HG02588 (cell line): ENCODE results near the gene TTLL11.

ENCODE experiments used
- ATAC-seq: cut with Tn5 transposase; IDR thresholded peaks from one replicate; pipeline ENCODE4 v1.9.1; 2021; ENCODE audit warnings: mild to moderate bottlenecking, moderate library complexity; ENCODE audit not compliant: unreplicated experiment

Gene TTLL11

DNA sequence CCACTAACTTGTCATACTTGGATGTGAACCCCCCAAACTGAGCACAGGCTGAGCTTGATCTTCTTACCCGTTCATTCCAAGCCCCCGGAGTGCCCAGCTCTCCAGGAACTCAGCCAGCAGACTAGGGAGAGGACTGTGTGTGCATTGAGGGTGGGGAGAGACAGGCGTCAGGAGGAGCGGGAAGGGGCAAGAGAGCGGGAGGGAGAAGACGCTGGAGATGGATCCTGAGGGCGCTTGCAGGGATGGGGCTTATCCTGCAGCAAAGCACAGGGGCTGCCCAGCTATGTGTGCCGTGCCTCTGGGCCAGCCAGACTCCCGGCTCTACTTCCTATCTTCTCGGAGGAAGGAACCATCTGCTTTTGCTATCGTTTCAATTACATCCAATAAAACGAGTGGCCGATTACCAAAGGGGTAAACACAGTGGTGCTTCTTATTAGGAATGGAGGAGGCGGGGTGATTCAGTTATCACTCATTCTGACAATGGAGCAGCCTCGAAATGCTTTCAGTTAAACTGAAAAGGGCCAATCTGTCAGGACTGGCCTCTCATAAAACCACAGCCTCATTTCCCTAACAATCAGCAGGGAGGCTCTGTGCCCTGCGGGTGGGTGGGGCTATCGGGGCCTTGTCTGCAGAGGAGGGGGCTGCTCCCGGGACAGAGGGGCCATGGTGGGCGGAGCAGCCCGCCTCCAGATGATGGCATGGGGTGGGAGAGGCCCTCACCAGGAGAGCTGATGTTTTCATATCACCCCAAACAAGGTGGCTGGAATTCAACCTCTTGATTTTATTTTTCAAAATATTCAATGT is 273.5 kb downstream of the TTLL11 start:
- ATAC-seq = no peak

DNA sequence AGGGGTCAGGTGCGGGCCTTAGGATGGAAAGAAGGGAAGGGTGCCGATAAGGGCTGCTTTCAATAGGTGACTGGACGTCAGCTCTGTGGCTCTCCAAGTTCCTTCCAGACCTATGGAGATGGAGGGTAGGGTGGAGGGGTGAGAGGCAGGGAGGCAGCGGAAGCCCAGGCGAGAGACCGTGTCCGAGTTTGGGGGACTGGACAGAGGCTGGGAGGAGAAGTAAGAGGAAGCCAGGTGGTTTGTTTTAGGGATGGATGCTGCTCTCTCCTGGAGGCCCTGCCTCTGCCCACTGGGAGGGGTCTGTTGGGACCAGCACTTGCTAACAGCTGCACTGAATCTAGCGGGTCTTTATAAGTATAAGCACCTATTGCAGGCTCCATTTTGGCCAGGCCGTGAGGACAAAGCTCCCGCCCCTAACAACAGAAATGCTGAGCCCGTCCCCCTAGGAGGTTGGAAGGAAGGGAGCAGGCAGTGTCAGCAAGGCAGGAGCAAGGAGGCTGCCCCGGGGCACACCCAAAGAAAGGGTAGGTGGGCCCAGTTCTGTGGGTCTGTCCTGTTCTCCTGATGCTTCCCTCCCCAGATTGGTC is 274.2 kb downstream of the TTLL11 start:
- no peak for ATAC-seq

DNA sequence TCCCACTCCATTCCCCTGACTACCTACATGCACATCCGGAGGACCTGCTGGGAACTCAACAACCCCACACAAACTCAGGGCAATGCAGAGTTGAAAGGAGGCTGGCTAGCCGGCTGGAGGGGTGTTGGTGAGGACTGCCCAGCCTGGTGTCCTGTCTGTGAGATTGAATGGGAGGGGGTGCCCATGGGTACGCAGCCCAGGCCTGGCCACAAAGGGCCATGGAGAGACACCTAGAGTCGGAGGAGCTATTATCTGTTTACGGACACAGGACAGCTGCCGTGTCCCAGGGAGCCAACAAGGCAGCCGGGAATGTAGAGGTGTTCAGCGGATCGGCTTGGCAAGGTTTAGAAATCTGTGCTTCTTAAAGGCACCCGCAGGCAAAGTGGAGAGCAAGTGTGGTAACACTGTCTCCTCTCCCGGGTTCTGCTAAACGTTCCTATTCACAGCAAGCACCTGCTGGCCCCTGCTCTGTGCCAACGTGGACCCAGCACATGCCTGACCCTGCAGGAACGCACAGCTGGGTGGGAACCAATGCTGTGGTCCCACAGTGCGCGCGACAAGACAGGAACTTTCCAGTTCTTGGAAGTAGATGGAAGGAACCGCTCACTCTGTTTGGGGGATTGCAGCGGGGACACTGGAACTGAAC is 275.0 kb downstream of the TTLL11 start:
- ATAC-seq = no peak

DNA sequence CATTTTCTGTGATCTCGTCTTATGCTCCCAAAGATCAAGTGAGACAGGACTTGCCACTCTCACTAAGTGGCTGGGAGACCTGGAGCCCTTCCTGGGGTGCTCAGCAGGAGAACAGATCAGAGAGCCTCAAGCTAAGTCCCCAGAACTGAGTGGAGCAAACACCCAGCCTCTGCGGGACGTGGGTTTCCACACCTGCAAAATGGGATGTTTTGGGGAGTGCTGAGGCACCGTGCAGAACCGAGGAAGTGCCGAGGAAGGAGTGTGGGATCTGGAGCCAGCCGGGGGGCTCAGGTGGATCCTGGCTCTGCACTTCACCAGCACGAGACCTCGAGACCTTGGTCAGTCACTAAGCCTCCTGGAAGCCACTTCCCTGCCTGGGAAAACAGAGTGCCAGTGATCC is 275.6 kb downstream of the TTLL11 start:
- no peak for ATAC-seq

DNA sequence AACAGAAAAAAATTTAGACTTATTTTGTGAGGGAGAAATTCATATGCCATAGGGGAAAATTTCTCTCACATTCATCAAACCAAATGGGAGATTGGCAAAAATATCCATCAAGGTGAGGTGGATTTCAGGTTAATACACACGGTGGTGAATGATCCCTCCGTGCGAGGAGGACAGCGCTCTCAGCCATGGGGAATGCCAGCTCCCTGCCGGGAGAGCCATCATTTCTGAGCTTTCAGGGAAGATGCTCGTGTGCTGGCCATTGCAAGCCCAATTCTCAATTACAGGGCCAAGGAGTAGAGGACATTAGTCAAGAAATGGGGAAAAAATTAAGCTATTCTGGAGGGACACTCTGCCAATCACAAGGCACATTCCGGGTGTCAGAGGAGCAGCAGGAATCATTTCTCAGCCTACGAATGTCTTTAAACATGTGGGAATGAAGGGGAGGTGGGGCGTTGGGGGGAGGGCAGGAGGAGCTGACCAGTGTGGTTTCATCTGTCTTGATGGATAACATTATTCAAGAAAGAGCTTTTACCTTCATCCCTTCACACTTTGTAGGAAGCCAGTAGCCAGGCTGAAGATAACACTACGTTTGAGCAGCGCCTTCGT is 276.2 kb downstream of the TTLL11 start:
- no peak for ATAC-seq

DNA sequence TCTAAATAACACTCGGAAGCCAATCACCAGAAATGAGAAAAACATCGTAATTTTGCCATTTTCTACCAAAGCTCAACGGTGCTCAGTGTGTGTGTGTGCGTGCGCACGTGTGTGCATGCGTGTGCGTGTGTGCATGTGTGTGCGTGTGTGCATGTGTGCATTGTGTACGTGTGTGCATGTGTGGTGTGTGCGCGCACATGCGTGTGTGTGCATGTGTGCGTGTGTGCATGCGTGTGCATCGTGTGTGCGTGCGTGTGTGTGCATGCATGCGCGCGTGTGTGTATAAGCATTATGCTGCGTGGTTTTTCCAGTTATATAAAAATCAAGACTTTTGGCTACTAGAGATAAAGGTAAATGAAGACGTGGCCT is 276.7 kb downstream of the TTLL11 start:
- ATAC-seq = no peak

DNA sequence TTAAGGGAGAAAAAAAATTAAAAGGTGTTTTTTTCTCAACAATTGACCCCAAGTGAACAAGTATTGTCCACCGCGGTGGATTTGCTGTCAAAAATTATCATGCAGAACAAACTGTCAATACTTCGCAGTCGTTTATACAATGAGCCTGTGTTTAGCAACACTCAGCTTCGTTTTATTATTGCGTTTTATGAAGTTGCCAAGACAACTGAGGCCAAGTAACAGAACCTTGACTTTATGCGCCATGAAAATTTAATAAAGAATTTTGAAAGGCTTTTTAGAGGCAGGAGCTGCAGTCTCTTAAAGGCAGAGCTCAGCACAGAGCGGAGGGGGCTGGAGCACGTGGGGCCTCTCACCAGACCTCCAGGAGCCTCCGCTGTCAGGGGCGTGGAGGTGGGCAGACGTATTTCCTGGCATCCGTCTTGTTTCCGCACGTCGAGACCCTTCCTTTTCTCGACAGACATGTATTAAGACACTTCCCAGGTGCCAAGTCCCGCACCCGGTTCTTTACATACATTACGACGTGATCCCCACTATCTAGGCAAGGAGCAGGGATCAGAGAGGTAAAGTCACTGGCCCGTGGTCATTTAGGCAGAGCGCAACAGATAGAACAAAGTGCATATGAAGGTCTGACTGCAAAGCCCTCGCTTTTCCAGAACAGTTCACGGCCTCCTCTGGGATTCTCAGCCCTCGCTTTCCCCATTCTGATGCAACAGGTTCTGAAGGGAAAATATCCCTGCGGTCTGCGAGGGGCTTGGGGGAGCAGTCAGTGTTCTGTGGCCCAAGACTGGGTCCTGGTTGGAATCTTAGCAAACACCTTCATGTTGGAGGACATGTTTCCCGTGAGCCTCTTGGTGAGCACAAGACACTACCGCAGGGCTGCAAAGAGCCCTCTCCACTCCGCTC is 277.3 kb downstream of the TTLL11 start:
- ATAC-seq = no peak

DNA sequence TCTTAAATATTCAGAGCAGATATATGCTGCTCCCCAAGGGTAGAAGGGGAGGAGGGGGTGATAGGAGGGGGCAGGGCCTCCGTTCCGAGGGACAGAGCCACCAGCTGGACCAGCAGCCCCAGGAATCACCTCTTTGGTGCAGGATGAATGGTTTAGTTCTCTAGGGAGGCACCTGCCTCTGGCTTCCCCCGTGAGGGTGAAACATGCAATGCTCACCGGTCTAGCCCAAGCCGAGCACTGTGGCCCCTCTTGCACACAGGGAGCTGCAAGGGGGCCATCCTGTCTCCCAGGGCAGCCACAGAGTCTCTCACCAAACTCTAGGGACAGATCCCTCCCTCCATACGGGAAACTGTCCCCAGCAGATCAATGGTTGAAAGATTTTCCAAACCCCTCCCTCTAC is 278.0 kb downstream of the TTLL11 start:
- ATAC-seq = no peak

DNA sequence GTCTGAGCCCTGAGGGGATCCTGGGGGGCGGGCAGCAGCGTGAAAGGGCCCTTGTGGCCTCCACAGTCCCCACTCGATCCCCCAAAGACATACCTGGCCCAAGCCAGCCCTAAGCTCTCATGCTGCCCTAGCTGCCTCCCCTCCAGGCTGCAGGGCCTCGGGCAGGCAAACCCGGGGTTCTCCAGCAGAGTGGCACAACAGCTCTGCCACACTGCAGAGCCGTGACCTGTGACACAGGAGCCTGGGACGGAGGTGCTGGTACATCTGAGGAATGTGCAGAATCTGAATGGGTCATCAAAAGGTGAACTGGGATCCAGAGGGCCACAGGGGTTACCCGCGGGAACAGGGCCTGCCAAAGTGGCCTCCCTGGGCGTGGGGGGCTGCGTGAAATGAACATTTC is 278.5 kb downstream of the TTLL11 start:
- ATAC-seq = no peak

DNA sequence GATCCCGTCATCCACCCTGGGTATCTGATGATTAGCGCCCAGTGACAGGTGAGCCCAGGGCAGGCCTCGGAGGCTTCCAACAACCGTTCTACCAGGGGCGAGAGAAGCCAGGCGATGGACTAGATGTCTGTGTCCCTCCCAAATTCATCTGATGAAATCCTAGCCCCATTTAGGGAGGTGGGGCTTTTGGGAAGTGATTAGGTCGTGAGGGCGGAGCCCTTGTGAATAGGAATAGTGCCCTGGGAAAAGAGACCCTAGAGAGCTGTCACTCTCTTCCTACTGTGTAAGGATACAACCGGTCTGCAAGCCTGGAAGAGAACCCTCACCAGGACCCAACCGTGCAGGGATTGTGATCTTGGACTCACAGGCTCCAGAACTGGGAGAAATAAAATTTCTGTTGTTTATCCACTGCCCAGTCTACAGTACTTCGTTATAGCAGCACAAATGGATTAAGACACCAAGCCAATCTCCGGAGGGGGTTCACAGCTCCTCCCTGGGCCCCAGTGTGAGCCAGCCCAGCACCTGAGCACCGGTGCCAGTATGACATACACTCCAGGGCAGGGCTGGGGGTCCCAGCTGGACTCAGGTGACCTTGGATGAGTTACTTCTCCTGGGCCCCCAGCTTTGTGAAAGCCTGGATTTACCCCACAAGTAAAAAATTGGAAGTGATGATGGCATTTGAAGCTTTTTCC is 279.4 kb downstream of the TTLL11 start:
- ATAC-seq = no peak

DNA sequence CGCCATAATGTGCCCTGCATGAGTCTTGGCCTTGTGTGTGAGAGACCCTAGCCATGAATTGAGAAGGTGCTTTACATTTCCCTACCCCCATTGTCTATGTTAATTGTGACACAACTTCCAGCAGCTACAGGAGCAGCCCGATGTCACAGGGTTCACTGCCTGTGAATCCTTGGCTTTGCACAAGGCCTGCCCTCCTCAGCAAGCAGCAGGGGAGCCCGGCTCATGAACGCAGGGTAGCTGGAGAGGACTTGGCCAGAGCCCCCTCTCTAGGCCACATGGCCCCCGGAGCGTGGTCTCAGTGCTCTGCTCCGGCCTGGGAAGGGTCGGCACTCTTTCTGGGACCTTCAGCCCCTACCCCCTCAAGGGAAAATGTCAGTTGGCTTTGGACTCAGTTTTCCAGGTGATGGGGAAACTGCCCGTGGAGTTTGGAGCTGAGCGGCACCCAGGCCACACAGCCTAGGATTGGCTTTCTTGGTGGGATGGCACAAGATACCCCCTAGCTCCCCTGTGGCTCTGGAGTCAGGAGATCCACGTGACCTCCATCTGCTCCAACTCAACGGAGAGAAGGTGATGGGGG is 280.9 kb downstream of the TTLL11 start:
- ATAC-seq = no peak

DNA sequence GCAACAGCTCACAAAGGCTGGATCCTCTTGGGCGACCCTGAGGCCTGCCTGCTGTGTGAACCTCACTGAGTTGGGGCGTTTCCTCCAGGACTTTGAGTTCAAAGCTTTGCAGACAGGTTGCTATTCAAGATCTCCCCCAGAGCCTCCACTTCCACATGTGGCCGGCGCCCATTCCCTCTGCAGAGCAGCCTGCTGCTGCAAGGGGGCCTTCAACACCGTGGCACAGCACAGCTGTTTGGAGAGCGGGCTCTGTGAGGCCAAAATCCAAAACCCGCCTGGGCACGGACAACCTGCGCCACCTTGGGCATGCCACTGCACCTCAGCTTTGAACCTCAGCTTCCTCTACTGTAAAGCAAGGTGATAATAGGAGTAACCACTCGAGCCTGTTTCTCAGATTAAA is 281.4 kb downstream of the TTLL11 start:
- no peak for ATAC-seq

DNA sequence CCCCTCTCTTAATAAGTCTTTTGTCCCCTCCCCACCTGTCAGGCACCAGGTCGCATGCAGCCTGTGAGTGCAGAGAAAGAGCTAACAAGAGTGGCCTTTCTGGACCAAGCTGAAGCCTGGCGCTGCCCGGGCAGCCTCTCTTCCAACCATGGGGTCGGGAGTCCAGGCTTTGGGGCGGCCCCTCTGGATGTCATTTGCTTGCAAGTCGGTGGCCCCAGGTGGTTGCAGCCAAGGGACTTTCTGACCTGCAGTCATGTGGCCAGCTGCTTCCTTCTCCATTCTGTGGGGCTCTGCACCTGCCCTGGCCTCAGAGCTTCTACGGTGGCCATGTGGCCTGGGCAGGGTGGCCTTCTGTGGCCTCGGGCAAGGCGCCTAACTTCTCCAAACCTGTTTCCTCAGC is 282.0 kb downstream of the TTLL11 start:
- no peak for ATAC-seq

DNA sequence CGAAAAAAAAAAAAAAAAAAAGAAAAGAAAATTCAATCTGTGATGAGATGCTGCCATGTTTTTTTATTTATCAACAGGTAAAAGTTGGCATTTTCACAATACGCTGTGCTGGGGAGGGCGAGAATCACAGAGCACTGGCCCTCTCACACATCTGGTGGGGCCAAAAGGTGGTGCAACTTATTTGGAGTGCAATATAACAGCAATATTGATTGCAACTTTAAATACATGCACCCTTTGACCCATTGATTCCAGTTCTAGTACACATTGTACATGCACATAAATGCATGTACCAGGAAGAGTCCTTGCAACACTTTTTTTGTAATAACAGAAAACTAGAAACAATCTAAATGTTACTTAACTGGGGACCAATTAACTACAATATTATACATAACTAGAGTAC is 282.6 kb downstream of the TTLL11 start:
- no peak for ATAC-seq

DNA sequence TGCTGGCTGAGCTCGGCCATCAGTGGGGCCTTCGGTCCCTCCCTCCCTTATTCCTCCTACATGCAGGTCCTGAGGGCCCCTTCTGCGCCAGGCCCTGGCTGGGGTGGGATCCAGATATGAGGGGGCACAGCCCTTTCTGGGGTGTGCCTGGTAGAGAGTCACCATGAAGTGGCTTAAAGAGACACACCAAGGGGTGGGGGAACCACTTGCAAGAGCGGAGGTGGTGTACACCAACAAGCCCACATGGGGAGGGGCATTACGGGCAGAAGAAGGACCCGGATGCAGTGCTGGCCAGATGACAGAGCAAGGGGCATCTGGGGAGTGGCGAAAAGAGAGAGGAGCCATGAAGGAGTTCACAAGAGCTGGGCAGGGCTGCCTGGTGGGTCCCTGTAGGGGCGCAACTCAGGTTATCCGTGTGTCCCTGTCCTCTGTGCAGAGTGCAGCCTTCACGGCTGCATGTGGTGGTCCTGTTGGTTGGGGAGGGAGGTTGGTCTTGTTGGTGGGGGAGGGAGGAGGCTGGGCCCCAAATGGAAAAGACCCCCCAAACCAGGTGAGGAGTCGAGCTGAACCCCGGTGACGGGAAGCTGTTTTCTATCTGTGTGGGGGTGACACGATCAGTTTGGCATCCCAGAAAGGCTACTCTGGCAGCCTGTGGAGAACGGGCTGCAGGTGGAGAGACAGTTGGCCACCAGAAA is 283.6 kb downstream of the TTLL11 start:
- no peak for ATAC-seq

DNA sequence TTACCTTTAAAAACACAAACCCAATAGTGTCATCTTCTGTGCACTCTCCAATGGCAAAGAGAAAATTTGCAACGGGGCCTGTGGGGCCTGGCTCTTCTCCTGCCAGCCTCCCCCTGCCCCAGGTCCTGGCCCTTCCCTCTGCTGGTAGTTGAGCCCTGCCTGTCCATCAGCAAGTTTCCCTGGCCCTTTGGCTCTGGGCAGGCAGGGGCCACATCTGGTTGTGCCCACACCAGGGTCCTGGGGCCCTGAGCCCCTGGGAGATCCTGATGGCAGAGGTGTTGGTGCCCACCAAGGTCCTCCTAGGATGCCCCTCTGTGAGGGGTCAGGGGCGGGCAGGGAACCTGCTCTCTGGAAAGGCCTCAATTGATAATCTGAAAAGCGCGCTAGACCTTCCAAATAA is 284.3 kb downstream of the TTLL11 start:
- ATAC-seq = no peak

DNA sequence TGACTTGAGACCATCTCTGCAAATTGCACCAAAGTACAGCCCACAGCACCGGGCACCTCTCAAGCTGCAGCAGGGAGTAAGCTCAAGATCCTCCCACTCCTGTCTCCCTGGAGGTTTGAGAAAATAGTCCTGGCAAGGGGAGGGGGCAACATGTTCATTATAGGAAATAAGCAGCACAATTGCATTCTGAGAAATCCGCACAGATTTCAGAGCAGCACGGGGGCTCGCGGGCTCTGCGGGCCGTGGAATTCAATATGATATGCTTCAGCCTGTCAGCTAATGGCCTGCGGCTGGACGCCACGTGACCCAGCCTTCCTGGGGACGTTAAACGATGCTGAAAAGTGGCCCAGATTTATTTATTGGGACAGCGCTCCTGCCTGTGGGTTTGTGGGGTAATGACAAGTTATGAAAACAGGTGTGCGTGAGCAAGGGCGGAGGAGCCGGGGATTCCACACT is 285.3 kb downstream of the TTLL11 start:
- no peak for ATAC-seq

DNA sequence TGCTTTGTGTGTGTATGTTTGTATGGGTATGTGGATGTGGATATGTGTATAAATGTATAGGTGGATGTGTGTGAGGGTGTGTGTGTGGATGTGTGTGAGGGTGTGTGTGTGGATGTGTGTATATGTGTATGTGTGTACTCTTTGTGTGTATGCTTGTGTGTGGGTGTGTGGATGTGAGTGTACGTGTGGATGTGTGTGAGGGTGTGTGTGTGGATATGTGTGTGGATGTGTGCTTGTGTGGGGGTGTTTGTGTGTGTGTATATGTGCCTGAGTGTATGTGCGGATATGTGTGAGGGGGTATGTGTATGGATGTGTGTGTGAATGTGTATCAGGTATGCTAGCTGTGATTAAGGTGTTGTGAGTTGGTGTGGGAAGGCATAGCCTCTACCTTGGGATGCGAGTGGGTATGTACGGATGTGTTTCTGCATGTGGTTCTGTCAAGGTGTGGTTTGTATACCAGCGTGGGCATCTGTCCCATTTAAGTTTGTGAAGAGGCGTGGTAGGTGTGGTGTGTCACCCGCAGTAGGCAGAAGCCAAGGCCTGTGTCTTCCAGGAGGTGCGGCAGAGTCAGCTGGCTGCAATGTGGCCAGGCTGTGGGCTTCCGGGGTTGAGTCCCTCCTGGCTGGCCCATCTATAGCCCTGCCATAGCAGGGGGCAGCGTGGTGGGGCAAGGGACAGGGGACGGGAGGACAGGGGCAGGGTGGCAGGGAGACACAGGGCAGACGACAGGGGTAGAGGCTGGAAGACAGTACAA is 285.9 kb downstream of the TTLL11 start:
- no peak for ATAC-seq

DNA sequence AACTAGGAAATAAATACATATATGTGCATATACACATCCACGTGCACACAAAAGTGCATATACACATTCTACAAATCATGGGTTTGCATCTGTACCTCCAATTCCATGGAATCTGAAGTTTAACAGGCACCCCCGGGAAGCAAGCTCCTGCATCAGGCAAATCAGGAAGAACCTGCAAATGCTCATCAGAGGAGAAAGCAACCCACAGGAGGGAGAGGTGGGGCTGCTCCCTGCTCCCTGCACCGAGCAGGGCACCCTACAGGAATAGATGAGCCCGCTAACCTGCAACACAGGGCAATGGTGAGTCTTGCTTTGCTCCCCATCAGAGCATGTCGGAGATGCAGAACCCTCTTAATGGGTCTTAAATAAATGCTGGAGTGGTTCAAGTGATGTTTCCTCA is 290.4 kb downstream of the TTLL11 start:
- no peak for ATAC-seq
